SH-SY5Y (cell line): ENCODE results near the gene TNS3.

Experiments
- GATA2 ChIP-seq: IDR thresholded peaks from 2 replicates; pipeline ENCODE4 v1.6.1; 2011; ENCODE audit warnings: mild to moderate bottlenecking, low read depth, low read length
- GATA3 ChIP-seq: IDR thresholded peaks from 2 replicates; pipeline ENCODE4 v1.6.1; 2011; ENCODE audit warnings: low read depth, mild to moderate bottlenecking, low read length, moderate library complexity

DNA sequence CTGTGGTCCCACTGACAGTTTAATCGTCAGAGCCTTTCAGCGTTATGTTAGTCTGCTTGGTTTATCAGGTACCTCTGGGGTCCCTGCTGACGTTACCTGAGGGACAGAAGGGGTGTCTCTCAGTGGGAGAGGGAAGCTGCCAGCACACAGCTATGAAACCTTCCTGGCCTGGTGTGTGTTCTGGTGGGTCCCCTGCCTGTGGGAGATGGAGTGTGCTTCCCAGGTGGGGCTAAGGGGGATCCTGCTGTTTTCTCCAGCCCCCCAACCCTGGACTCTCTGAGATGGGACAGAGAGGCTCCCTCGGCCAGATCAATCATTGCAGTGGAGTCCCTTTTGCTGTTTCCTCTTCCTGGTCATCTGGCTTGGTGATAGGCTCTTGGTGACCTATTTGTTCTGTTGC, 308.8 kb downstream of the TNS3 start:
- TF ChIP-seq GATA2, result no peak
- no peak for TF ChIP-seq GATA3
